ENCODE results near the gene NUDCD3.

DNA sequence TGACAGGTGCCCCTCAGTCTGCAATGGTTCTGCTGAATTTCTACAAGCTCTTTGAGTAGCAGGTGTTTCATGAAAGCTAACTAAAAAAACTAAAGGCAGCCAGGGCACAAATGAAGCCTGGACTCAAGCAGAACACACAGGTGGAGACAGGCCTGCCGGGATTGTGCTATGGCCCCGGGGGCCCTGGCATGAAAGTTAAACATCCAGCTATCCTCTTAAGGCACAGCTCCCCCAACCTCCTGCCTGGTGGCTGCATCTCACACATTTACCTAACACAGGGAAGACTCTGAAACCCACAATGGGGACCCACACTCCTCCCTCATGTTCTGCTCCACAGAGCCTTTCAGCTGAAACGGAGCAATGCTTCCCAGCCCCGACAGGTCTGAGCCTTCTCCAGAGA is 88.8 kb downstream of the NUDCD3 start:
- no peak for TF ChIP-seq EP300 (IDR thresholded peaks at IDR 0.05)
- TF ChIP-seq POLR2AphosphoS5 (IDR thresholded peaks at IDR 0.05): no peak

Measured in gastroesophageal sphincter (tissue), 2 donors.